HG03354 (cell line): Measurements from ENCODE around the gene CAPN11.
A peak's percentile ranks its signal among the peaks of the same experiment; 100 is the strongest.

Experiments
- ATAC-seq: cut with Tn5 transposase; IDR thresholded peaks from one replicate; pipeline ENCODE4 v1.9.1; 2021; ENCODE audit warnings: mild to moderate bottlenecking; ENCODE audit not compliant: unreplicated experiment, poor library complexity, severe bottlenecking

Gene CAPN11

DNA sequence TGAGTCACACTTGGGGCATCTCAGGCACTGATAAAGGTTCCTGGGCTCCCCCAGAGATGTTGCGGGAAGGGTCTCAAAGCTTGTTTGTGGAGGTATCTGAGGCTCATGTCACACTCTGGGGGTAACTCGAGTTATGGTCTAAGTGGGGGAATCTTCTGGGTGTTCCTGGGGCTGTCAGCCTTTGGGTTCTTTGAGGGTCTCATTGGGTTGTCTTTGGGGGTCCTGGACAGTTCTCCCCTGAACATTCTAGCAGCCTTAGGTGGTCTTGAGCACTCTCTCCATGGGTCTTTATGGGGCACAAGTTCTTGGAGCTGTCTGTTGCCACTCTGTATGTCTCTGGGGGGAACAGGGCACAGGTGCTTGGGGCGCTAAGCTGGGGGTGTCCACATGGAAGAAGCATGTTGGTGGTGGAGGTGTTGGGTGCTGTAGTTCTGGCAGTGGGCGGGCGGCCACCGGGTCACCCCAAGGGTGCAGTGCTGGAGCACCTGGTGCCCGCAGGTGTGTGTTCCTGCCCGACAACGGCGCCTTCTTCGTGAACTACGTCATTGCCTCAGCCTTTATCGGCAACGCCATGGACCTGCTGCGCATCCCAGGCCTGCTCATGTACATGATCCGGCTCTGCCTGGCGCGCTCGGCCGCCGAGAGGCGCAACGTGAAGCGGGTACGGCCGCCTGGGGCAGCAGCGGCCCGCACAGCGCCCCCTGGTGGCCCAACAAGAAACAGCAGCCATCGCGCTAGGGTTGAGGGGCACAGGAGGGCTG lies 7.1 kb upstream of the CAPN11 start:
- peak; percentile 80 for ATAC-seq

GRCh38 chr6:44152109-44152461 lies 6.5 kb upstream of the CAPN11 start:
- ATAC-seq, result peak; percentile 9

- no peak for ATAC-seq
These were observed 6.1 kb upstream of the CAPN11 start for GRCh38 chr6:44152533-44152932.

DNA sequence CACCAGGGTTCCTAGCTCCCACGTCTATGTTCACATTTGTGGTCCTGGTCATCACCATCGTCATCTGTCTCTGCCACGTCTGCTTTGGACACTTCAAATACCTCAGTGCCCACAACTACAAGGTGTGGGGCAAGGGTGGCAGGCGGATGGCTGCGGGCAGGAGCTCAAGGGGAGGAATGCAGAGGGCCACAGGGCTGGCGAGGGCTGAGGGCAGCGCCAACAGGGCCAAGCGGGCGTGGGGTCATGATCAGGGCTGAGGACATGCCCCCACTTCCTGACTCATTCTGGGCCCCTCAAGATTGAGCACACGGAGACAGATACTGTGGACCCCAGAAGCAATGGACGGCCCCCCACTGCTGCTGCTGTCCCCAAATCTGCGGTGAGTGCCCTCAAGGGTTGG lies 4.6 kb upstream of the CAPN11 start:
- no peak for ATAC-seq

DNA sequence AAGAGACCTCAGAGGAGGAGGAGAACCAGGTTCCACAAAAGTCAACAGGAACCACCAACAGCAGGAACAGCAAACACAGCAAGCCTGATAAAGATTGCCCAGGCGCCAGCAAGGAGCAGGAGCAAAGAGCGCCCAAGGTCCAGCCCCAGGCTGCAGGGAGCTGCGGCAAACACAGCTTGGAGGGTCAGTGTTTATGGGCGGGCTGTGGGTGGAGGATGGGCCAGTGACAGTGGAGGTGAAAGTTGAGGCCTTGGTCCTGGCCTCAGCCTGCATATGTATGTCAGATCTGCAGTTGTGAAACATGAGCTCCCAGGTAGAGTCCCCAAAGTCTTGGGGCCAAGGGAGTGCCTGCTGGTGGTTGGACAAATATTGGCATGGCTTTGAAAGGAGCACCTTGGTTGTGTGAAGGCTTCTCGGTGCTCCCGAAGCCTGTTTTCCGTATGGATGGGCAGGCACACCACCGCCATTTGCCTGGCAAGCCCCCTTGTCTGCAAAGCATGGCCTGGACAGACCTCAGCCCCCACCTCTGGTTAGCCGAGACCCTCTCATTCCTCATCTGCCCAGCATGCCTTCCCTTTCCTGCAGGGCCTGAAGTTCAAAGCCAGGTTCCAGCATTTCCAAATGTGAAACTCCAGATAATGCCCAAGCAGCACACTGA lies 2.0 kb upstream of the CAPN11 start:
- ATAC-seq, result no peak

DNA sequence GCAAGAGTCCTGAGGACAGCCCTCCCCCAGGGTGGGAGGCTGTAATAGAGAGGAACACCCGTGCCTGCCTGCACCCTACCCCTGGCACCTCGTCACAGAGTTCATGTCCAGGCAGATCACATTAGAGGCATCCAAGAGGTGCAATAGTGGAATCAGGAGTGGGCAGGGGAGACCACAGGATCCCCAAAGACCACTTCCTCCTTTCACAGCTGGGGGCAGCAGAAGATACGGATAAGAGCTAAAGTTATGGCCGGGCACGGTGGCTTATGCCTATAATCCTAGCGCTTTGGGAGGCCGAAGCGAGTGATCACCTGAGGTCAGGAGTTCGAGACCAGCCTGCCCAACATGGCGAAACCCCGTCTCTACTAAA lies 1.5 kb upstream of the CAPN11 start:
- no peak for ATAC-seq

GRCh38 chr6:44161997-44162338 lies 3.3 kb downstream of the CAPN11 start:
- ATAC-seq, result no peak

DNA sequence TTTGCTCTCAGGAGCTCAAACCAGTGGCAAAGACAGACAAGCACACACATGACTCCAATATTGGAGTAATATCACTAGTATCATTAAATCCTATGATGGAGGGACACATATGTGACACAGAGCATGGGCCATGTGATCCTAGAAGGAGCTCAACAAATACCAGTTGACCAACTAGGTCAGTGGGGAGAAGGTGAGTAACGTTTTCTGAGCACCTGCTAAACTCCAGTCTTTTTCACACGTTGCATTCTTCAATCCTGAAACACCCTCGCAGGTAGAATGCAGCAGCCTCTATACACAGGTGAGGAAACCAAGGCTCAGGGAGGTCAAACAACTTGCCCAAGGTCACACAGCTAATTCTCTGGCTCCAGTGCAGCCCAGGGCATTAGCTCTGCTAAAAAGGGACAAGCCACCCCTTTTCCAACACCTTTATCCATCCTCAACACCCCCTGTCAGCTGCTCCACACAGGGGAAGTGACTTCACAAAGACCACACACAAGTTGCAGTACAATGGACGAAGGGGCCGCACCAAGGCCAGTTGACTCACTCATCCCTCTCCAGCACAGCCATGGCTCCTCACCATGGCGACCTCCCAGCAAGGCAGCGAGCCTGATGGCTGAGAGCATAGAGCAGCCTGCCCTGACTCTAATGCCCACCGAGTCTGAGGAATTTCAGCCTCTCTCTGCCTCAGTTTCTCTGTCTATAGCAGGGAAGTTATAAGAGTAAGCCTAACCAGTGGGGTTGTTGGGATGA lies 4.4 kb downstream of the CAPN11 start:
- no peak for ATAC-seq

DNA sequence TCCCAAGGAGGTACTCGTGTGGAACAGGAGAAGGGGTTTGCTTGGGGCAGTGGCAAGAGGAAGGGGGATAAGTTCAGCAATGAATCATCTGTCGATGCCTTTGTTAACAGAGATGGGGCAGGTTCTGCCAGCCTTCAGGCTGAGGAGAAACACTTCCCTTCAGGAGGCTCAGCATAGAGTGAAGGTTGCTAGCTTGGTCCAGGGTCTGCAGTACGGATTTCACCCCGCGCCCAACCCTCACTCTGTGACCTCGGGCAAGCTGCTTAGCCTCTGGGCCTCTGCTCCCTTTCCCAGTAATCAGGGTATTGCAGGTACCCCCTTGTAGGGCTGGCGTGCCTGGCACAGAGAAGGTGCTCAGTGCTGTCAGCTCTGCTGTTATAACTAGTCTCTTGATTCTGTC lies 7.5 kb downstream of the CAPN11 start:
- ATAC-seq, result no peak

DNA sequence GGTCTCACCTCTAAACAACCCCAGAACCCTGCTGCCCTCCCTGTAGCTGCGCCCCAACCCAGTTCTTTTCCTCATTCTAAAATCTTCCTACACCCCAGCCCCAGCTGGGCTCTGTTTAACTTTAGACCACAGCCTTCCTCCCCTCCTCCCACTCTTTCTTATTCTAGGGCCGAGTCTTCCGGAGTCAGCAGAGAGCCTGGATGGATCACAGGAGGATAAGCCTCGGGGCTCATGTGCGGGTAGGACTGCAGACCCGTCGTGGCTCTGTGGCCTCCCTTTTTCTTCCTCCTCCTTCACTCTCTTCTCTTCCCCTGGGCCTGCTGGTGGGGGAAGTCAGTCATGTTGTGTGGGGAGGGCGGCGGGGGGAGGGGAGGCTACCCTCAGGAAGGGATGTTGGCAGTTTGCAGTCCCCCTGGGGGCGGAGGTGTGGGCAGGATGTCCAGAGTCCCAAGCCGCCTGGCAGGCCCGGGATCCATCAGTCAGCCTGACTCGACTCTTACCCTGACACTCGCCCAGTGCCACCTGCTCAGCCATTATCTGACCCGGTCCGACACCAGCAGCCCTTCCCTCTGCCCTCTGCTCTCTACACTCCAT lies 8.1 kb downstream of the CAPN11 start:
- ATAC-seq, result no peak

DNA sequence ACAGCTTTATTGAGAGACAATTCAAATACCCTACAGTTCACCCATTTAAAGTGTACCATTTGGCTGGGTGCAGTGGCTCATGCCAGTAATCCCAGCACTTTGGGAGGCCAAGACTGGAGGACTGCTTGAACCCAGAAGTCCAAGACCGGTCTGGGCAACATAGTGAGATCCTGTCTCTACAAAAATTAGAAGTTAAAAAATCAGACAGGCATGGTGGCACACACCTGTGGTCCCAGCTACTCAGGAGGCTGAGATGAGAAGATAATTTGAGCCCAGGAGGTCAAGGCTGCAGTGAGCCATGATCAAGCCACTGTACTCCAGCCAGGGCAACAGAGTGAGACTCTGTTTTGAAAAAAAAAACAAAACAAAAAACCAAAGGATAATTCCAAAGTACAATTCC lies 8.9 kb downstream of the CAPN11 start:
- ATAC-seq, result no peak

- no peak for ATAC-seq
These were observed 10.5 kb downstream of the CAPN11 start for GRCh38 chr6:44169154-44169553.

DNA sequence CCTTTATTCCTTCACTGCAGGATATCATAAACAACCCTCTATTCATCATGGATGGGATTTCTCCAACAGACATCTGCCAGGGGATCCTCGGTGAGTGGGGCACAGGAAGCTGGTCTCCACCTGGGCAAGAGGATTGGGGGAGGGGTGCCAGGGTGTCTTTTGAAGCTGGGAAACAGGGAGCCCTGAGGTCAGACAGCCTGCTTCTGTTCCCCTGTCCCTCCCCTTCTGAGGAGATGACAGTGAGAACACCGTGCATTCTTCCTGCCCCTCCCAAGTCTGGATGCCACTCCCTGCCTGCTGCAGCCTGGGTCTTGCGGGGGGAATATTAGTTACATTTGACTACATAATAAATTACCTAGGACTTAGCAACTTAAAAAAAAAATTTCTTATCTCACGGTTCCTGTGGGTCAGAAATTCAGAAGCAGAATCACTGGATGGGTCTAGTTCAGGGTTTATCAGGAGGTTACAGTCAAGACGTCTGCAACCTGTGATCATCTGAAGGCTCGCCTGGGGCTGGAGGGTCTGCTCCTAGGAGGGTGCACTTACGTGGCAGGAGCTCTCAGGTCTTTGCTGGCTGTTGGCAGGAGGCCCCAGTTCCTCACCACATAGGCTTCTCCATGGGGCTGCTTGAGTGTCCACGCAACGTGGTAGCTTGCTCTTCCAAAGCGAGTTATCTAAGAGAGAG lies 11.4 kb downstream of the CAPN11 start:
- no peak for ATAC-seq

DNA sequence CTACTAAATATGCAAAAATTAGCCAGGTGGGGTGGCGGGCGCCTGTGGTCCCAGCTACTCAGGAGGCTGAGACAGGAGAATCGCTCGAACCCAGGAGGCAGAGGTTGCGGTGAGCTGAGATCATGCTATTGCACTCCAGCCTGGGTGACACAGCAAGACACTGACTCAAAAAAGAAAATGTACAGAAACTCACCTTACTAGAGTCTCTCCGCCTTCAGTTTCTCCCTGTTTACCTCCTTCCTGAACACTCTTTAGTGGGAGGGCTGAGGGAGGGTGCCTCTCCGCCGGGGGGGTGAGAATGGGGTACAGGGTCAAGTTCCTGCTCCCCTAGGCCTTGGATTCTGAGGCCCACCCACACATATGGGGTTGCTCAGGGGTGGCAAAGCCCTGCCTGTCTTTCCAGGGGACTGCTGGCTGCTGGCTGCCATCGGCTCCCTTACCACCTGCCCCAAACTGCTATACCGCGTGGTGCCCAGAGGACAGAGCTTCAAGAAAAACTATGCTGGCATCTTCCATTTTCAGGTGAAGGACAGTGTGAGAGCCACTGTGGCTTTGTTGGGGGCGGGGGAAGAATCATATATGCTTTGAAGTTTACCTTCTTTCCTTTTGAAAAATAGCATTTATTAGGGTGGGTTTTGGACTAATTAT lies 13.4 kb downstream of the CAPN11 start:
- ATAC-seq, result no peak

- ATAC-seq, result peak; percentile 72
These were observed 14.3 kb downstream of the CAPN11 start for GRCh38 chr6:44172731-44173500.

GRCh38 chr6:44176130-44176761 lies 17.6 kb downstream of the CAPN11 start:
- ATAC-seq, result no peak

GRCh38 chr6:44176762-44177509 lies 18.3 kb downstream of the CAPN11 start:
- ATAC-seq, result peak; percentile 60
